K562 (cell line): Measurements from ENCODE around the gene BCL6B. TPM values are rescaled to one million over a fixed set of nuclear protein-coding genes. Genes with fewer than 3 reads are reported as not detected.
A peak's percentile ranks its signal among the peaks of the same experiment; 100 is the strongest.

ENCODE experiments used
- ATAC-seq: fragments of 200-7000 bp; cut with Tn5 transposase; 3 replicates; pipeline ENCODE4 v1.9.1; 2020; ENCODE audit warnings: moderate library complexity
- BruUV-seq: library from RNA; stranded (reverse); fragments of 400-500 nt; replicated peaks from 2 replicates; lab custom pipeline; 2021; lab: Mats Ljungman, UMichigan
- CTCF ChIA-PET: fragments of 300-600 bp; formaldehyde crosslinking; extraction: SDS; loops from one replicate; lab custom pipeline; 2021; ENCODE audit warnings: low intra/inter-chr PET ratio; lab: Yijun Ruan, JAX
- POLR2A ChIA-PET: fragments of 300-600, 350-650 bp; sonication (Branson Sonifier 250); formaldehyde crosslinking; extraction: SDS; loops from one replicate; lab custom pipeline; 2021; ENCODE audit warnings: antibody characterized with exemption, inconsistent platforms; lab: Yijun Ruan, JAX
- DNase-seq, 4 experiments: peaks; one replicate each; pipeline versions ENCODE4 v3.0.0 to v3.0.0-alpha.2; 2011 to 2018; ENCODE audit warnings: low spot score in 3 of 4, mixed read lengths in 3 of 4; ENCODE audit errors: extremely low read depth in 1 of 4
- FAIRE-seq: peaks from 2 replicates; lab custom pipeline; 2011; peaks lifted over from hg19 to GRCh38; lab: Jason Lieb, UNC
- H2AFZ ChIP-seq: 2 replicates; pipeline ENCODE4 v1.6.0; 2011; ENCODE audit warnings: low read depth, low read length, control low read depth, inconsistent platforms
- H3K27ac ChIP-seq: fragments of 200-600 bp; 3 replicates; pipeline ENCODE4 v1.8.0; 2011; ENCODE audit warnings: low read depth, mild to moderate bottlenecking, control low read depth, inconsistent platforms, low read length, moderate library complexity, mixed read lengths; ENCODE audit errors: extremely low read depth
- H3K27me3 ChIP-seq, 2 experiments: fragments of 300-600 bp in 1 of 2; 2 replicates in 1 of 2; 3 replicates in 1 of 2; pipeline versions ENCODE4 v1.6.0 to v1.8.0; 2011; ENCODE audit warnings: inconsistent platforms in 2 of 2, low read length in 2 of 2, mild to moderate bottlenecking in 1 of 2, mixed read lengths in 1 of 2, moderate library complexity in 1 of 2; ENCODE audit not compliant: control insufficient read depth in 2 of 2, insufficient read depth in 2 of 2
- H3K36me3 ChIP-seq: fragments of 300-600 bp; 3 replicates; pipeline ENCODE4 v1.8.0; 2011; ENCODE audit warnings: mild to moderate bottlenecking, low read length, inconsistent platforms; ENCODE audit not compliant: control insufficient read depth, insufficient read depth
- H3K4me1 ChIP-seq, 2 experiments: fragments of 200-600 bp in 1 of 2; replicated peaks in 1 of 2; 2 replicates in 1 of 2; 3 replicates in 1 of 2; pipeline versions ENCODE4 v1.5.1 to v1.8.0; 2011; ENCODE audit warnings: inconsistent platforms in 2 of 2, low read length in 2 of 2, mild to moderate bottlenecking in 1 of 2, mixed read lengths in 1 of 2, moderate library complexity in 1 of 2; ENCODE audit not compliant: control insufficient read depth in 2 of 2, insufficient read depth in 2 of 2
- H3K4me2 ChIP-seq: 2 replicates; pipeline ENCODE4 v1.6.1; 2011; ENCODE audit warnings: low read length, control low read depth, inconsistent platforms, mixed read lengths; ENCODE audit not compliant: insufficient read depth
- H3K4me3 ChIP-seq: fragments of 200-600 bp; sonication (generic), shearing (Covaris generic); 2 replicates; pipeline ENCODE4 v1.5.1; 2016; ENCODE audit warnings: control low read depth, inconsistent platforms
- H3K79me2 ChIP-seq: fragments of 200-600 bp; 3 replicates; pipeline ENCODE4 v1.8.0; 2011; ENCODE audit warnings: low read length, inconsistent platforms; ENCODE audit not compliant: control insufficient read depth, insufficient read depth
- H3K9ac ChIP-seq, 2 experiments: 2 replicates each; pipeline versions ENCODE4 v1.6.0 to v1.6.1; 2011; ENCODE audit warnings: low read depth in 2 of 2, low read length in 2 of 2, control low read depth in 1 of 2, inconsistent platforms in 1 of 2, mild to moderate bottlenecking in 1 of 2, mixed read lengths in 1 of 2; ENCODE audit not compliant: insufficient read depth in 1 of 2
- H3K9me1 ChIP-seq: one replicate; pipeline ENCODE4 v1.6.0; 2011; ENCODE audit warnings: inconsistent platforms, mild to moderate bottlenecking, low read length, moderate library complexity; ENCODE audit not compliant: control insufficient read depth, insufficient read depth
- H3K9me3 ChIP-seq: replicated peaks from 2 replicates; pipeline ENCODE4 v1.5.1; 2011; ENCODE audit warnings: low read depth, low read length, inconsistent platforms; ENCODE audit not compliant: control insufficient read depth, insufficient read depth
- H4K20me1 ChIP-seq: replicated peaks from 2 replicates; pipeline ENCODE4 v1.6.1; 2011; ENCODE audit warnings: low read length, inconsistent platforms, mixed read lengths; ENCODE audit not compliant: control insufficient read depth, insufficient read depth
- BHLHE40 ChIP-seq: IDR thresholded peaks from 2 replicates; pipeline ENCODE4 v1.6.1; 2011; ENCODE audit warnings: low read length, improper control_type of control experiment
- CUX1 ChIP-seq: fragments of 200-800 bp; sonication (Bioruptor generic); IDR thresholded peaks from 2 replicates; pipeline ENCODE4 v1.6.1; 2016; ENCODE audit warnings: missing genetic modification characterization, missing compliant biosample characterization
- NFIC ChIP-seq: fragments of 450-650 bp; IDR thresholded peaks from 2 replicates; pipeline ENCODE4 v1.6.1; 2017; ENCODE audit warnings: mild to moderate bottlenecking, inconsistent platforms
- NFYB ChIP-seq: IDR thresholded peaks from 2 replicates; pipeline ENCODE4 v1.6.1; 2011; ENCODE audit warnings: mild to moderate bottlenecking, moderate library complexity; ENCODE audit not compliant: insufficient read length; ENCODE audit errors: extremely low read depth
- TBP ChIP-seq: optimal IDR thresholded peaks from 2 replicates; pipeline ENCODE3; 2011; ENCODE audit warnings: low read depth, low read length, improper control_type of control experiment
- ZFX ChIP-seq: sonication (generic); formaldehyde crosslinking; IDR thresholded peaks from 2 replicates; pipeline ENCODE4 v1.8.0; 2022; ENCODE audit warnings: mild to moderate bottlenecking, missing genetic modification reagents, moderate library complexity
- WGBS: fragments of 100-300 bp; shearing (Covaris generic); methylation state at CpG from one replicate; pipeline ENCODE4 v1.1.6; 2016; ENCODE audit warnings: low coverage, mixed read lengths; ENCODE audit not compliant: insufficient coverage; ENCODE audit errors: missing lambda C conversion rate; 5-methylcytosine and 5-hydroxymethylcytosine counted together
- in situ Hi-C: fragments of 300-500 bp; cut with MboI; formaldehyde crosslinking; loops from 4 replicates; pipeline ENCODE4 v1.15.0; 2018; ENCODE audit warnings: inconsistent platforms, mixed read lengths
- intact Hi-C: fragments of 100-400 bp; cut with micrococcal nuclease; formaldehyde crosslinking; loops from 2 replicates; pipeline ENCODE4 v1.14.2; 2022
- polyA plus RNA-seq, 8 experiments: library from polyadenylated mRNA; depleted of rRNA in 4 of 8; stranded (reverse) in 5 of 8; unstranded in 3 of 8; fragments of >200 nt; fragmentation: Nextera tagmentation in 2 of 8; fragmentation: Illumina TruSeq in 1 of 8; extraction: Ambion mirVana in 2 of 8; extraction: Trizol in 1 of 8; gene quantifications; 2 replicates each; pipeline versions ENCODE4 v1.2.1 to v1.2.3, GENCODE V29; 2011 to 2014; ENCODE audit warnings: inconsistent platforms in 1 of 8, missing spikeins in 1 of 8
- total RNA-seq, 7 experiments: library from RNA; depleted of rRNA in 6 of 7; stranded (reverse); fragments of >200 nt in 6 of 7; fragmentation: Illumina TruSeq in 2 of 7; extraction: Trizol in 2 of 7; gene quantifications; 2 replicates each; pipeline versions ENCODE4 v1.2.1 to v1.2.3, GENCODE V29; 2011 to 2021; ENCODE audit warnings: low replicate concordance in 1 of 7

Gene BCL6B
- total and polyA plus RNA-seq, 9 of the 15 experiments (the other 6 are each of a cell fraction or from before 2014, with no cell fraction given) = 0.89 to 5.0 (median 3.6) TPM

- Histone ChIP-seq H3K9ac (peak overlapping the region; percentile 32 to 78), H2AFZ (peak overlapping the region; percentile 85), H3K9me3 (no peaks in the 10 kb centered on the region), H3K36me3 (peaks cover 10% of the 10 kb centered on the region; the same call in 2 of the 3 replicates), H3K27ac (peak overlapping the region; percentile 62), H3K27me3 (no peaks in the 10 kb centered on the region), H3K4me3 (peak overlapping the region; percentile 24), H3K4me1 (peaks cover 32 to 50% of the 10 kb centered on the region in 2 experiments), H4K20me1 (no peaks in the 10 kb centered on the region), H3K9me1 (no peaks in the 10 kb centered on the region), H3K4me2 (peak overlapping the region; percentile 68), H3K79me2 (peaks cover 16% of the 10 kb centered on the region)
- DNase-seq (no peak), FAIRE-seq (no peak), ATAC-seq (no peak)
- intact Hi-C loops (loop anchor here (5.0 kb wide), 1 partner anchor 267 kb away; the partner anchor contains the start of gene XAF1), in situ Hi-C loops (no loop called here)
- BruUV-seq = no TSS peak
- ChIA-PET POLR2A (interaction anchor here (0.6 to 1.6 kb wide), 3 partner anchors 11 to 105 kb away, joined by 4 to 7 read pairs (median 5); partner anchors contain the start of gene SLC16A13), CTCF (no interaction called here)
- 24% methylated on average over 7 of the region's 8 CpGs for WGBS
- 0 out of 2 replicates have a peak, but pooled peaks have one; percentile 2 for TF ChIP-seq BHLHE40
- no peak for TF ChIP-seq NFYB
- TF ChIP-seq NFIC = 0 out of 2 replicates have a peak, but pooled peaks have one; percentile 5
- no peak for TF ChIP-seq TBP
- no peak for TF ChIP-seq CUX1 (CRISPR knock-in tag)
- TF ChIP-seq ZFX (CRISPR knock-in tag) = peak; percentile 24; the same call in 1 of the 2 replicates
Measured at GRCh38 chr17:7024402-7024785, 1.5 kb downstream of the BCL6B start.
